Tibial artery (tissue), 4 donors: ENCODE results near the gene KDM2B.

Experiments used
- DNase-seq, 2 donors: peaks; one replicate each; pipeline ENCODE4 v3.0.0-alpha.2; 2019
- H3K27ac ChIP-seq, 2 donors: fragments of 200-600 bp; sonication (generic) in 1 of 2; 1 replicate in 1 of 2; 2 replicates in 1 of 2; pipeline ENCODE4 v1.5.1; 2018 to 2019; ENCODE audit warnings: mild to moderate bottlenecking in 1 of 2
- H3K27me3 ChIP-seq, 2 donors: fragments of 200-600 bp; sonication (generic) in 1 of 2; one replicate each; pipeline versions ENCODE4 v1.5.1 to v1.6.0; 2016 to 2019
- H3K36me3 ChIP-seq, 3 donors: fragments of 200-600 bp; sonication (generic) in 2 of 3; one replicate each; pipeline ENCODE4 v1.5.1; 2016 to 2019; ENCODE audit warnings: mild to moderate bottlenecking in 2 of 3
- H3K4me1 ChIP-seq, 4 donors: fragments of 200-600 bp; sonication (generic) in 2 of 4; 1 replicate in 3 of 4; 2 replicates in 1 of 4; pipeline ENCODE4 v1.5.1; 2016 to 2019
- H3K4me3 ChIP-seq, 2 donors: fragments of 200-600 bp; sonication (generic) in 1 of 2; 1 replicate in 1 of 2; 2 replicates in 1 of 2; pipeline ENCODE4 v1.5.1; 2018 to 2019; ENCODE audit warnings: mild to moderate bottlenecking in 2 of 2
- H3K9me3 ChIP-seq, 3 donors: fragments of 200-600 bp; sonication (generic) in 1 of 3; one replicate each; pipeline ENCODE4 v1.5.1; 2016 to 2019
- intact Hi-C: fragments of 100-400 bp; cut with DNase I; formaldehyde crosslinking; loops from one replicate; pipeline ENCODE4 v1.15.0; 2023; ENCODE audit warnings: low total_unique reads
- TF ChIP-seq, protein P1 (sequence below), 2 experiments: fragments of 200-600 bp in 1 of 2; fragments of 450-650 bp in 1 of 2; IDR thresholded peaks; one replicate each; pipeline ENCODE4 v1.5.1; 2017 to 2019; ENCODE audit warnings: antibody characterized with exemption in 2 of 2, mild to moderate bottlenecking in 1 of 2, moderate library complexity in 1 of 2

Gene KDM2B

DNA sequence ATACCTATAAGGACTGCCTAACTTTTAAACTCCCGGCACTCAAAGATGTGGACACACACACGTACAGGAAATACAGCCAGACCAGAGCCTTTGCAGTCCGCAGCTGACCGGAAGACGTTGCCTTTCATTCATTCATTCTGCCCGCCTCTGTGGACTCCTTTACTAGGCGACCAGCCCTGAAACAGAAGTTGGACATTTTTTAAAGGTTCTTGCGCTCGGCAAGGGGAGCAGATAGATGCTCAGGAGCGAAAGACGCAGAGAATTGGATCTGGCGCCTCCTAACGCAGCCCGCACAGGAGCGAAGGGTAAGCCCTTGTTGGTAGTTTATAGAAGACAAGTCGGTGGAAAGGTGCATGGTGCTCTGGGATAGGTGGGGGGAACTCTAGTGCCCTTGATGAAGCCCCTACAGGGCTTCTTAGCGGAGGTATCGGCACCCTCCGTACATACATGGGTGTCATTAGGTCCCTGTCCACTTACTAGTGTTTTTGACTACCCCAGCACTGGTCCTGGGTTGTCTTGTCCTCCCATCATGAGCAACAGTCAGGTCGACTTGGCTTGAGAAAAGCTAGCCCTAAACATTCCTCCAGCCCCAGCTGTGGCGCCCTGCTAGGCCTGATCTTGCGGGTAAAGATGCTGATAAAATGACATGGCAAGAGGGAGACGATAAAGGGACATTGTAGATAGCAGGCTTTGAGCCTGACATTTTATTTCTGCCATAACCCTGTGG is at the start of gene KDM2B:
Gene KDM2B, minus strand, starts transcription at position 65 of the 727 bp plus-strand sequence. CDS start 112 bp downstream, outside the sequence.
- Histone ChIP-seq H3K36me3 (no peaks in the 10 kb centered on the region), H3K27me3 (no peaks in the 10 kb centered on the region), H3K4me3 (peak within 1 kb of the TSS; percentile 72 to 76), H3K27ac (peak within 1 kb of the TSS; percentile 74 to 86), H3K9me3 (no peaks in the 10 kb centered on the region), H3K4me1 (peaks cover 8 to 52% (median 38%) of the 10 kb centered on the region in 4 donors)
- DNase-seq = peak; percentile 48 to 73
- intact Hi-C loops = no loop called here
- TF ChIP-seq, protein P1, sequence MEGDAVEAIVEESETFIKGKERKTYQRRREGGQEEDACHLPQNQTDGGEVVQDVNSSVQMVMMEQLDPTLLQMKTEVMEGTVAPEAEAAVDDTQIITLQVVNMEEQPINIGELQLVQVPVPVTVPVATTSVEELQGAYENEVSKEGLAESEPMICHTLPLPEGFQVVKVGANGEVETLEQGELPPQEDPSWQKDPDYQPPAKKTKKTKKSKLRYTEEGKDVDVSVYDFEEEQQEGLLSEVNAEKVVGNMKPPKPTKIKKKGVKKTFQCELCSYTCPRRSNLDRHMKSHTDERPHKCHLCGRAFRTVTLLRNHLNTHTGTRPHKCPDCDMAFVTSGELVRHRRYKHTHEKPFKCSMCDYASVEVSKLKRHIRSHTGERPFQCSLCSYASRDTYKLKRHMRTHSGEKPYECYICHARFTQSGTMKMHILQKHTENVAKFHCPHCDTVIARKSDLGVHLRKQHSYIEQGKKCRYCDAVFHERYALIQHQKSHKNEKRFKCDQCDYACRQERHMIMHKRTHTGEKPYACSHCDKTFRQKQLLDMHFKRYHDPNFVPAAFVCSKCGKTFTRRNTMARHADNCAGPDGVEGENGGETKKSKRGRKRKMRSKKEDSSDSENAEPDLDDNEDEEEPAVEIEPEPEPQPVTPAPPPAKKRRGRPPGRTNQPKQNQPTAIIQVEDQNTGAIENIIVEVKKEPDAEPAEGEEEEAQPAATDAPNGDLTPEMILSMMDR (IDR thresholded peaks at IDR 0.05) = no peak

DNA sequence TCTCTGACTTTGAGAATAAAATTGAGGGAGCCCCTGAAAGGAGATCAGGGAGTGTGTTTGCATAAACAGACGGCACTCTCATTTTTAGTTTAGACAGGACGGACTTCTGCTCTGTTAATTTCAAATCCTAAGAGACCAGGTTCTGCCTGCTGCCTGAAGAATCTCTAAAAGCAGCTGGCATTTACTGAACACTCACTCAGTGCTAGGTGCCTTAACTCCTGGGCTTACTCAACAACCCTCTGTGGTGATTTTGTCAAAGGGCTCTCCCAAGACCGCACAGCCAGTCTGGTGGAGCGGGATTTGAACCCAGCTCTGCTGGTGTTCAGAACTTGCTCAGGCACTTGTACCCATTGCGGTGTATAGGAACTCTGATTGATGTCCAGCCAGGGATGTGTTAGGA is 47.7 kb upstream of the KDM2B start:
- TF ChIP-seq, protein P1 (IDR thresholded peaks at IDR 0.05) = no peak
- H3K9me3 ChIP-seq = no peaks in the 10 kb centered on the region
- no peaks in the 10 kb centered on the region for H3K36me3 ChIP-seq
- H3K27ac ChIP-seq = no peak overlapping the region
- no peak for DNase-seq
- no peak overlapping the region for H3K4me3 ChIP-seq
- no peaks in the 10 kb centered on the region for H3K27me3 ChIP-seq
- peaks cover 0 to 27% (median 7%) of the 10 kb centered on the region in 4 donors for H3K4me1 ChIP-seq
- intact Hi-C loops = loop anchor here (5.0 kb wide), 2 partner anchors 59 to 76 kb away; no protein-coding TSS in a partner anchor

DNA sequence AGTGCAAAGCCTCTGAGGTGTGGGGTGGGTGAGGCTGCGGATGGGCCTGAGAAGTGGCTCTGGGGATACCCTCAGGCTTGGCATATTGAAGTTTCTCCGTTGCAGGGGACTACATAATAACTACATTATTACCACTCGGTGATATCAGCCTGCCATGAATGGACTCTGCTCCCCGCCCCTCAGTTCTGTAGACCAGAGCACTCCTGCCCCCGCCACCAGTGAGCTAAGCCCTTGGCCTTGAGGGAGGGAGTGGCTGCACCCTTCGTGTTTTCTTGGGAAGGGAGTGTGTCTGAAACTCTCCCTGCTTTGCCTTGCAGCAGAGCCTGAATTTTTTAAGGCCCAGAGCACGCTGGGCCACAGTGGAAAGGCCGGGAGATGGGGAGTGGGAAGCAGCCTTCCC is 47.2 kb upstream of the KDM2B start:
- Histone ChIP-seq H3K9me3 (no peaks in the 10 kb centered on the region), H3K4me3 (peak overlapping the region; percentile 55 to 67), H3K4me1 (peaks cover 0 to 27% (median 7%) of the 10 kb centered on the region in 4 donors), H3K36me3 (no peaks in the 10 kb centered on the region), H3K27me3 (no peaks in the 10 kb centered on the region), H3K27ac (no peak overlapping the region)
- no peak for DNase-seq
- TF ChIP-seq, protein P1 (IDR thresholded peaks at IDR 0.05) = no peak
- intact Hi-C loops = loop anchor here (5.0 kb wide), 2 partner anchors 59 to 76 kb away; no protein-coding TSS in a partner anchor

DNA sequence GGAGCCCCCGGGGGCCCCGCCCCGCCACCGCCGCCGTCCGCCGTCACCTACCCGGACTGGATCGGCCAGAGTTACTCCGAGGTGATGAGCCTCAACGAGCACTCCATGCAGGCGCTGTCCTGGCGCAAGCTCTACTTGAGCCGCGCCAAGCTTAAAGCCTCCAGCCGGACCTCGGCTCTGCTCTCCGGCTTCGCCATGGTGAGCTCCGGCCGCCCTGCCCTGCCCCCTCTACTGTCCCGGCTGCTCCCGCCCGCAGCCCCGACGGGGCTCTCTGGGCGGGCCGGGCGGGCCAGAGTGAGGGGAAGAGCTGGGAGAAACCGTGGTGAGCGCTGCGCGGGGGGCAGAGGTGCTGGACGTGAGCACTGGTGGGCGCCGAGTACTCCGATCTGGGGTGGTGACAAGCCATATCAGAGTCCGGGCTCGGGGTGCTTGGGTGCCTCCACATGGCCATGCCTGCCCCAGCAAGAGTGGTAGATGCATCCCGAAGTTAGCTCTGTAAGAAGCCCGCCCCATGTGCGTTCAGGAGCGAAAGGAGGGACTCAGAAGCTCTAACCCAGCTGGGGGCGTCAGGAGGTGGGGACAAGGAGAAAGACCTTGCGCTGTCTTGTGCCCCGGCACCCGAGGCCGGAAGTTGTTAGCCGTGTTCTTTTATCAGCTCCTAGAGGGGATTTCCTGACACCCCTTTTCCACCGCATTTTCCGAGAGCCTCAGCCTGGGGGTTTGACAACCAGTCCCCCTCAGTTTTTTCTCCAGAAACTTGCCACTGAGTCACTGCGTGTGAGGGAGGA is 46.2 kb upstream of the KDM2B start:
- Histone ChIP-seq H3K27me3 (no peaks in the 10 kb centered on the region), H3K9me3 (no peaks in the 10 kb centered on the region), H3K27ac (peak overlapping the region; percentile 79), H3K4me1 (peaks cover 0 to 27% (median 7%) of the 10 kb centered on the region in 4 donors), H3K36me3 (no peaks in the 10 kb centered on the region), H3K4me3 (peak overlapping the region; percentile 55 to 67)
- intact Hi-C loops = loop anchor here (5.0 kb wide), 2 partner anchors 60 to 75 kb away; no protein-coding TSS in a partner anchor
- peak; percentile 61 to 79 for DNase-seq
- TF ChIP-seq, protein P1 (IDR thresholded peaks at IDR 0.05) = peak in 1 of 2 experiments; percentile 7

DNA sequence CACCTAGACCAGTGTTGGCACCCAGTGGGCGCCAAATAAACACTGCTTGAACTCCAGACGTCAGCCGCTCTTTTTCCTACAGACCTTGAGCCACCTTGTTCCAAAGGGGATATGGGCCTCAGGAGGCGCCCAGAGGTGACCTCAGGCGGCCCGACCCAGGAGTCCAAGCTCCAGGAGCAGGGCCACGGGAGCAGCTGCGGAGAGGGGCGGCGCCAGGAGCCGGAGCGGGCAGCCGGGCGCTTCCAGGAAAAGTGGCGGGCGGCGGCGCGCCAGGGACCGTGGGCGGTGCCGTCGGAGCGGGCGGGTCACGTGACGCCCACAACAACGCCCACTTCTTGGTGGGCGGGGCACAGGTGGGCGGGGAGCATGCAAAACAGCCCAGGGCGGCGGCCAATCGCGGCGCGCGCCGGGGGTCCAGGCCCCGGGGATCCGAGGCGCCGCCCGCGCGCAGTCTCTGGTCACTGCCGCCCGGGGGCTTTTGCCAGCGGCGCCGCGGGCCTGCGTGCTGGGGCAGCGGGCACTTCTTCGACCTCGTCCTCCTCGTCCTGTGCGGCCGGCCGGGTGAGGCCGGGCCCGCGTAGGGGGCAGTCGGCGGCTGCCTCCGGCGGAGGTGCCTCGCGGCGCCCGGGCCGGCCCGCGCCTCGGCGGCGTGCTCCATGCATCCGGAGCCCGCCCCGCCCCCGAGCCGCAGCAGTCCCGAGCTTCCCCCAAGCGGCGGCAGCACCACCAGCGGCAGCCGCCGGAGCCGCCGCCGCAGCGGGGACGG is 45.4 kb upstream of the KDM2B start, which contains the start of gene ORAI1:
Gene ORAI1, plus strand, starts transcription at position 444 of the 766 bp plus-strand sequence.
- TF ChIP-seq, protein P1 (IDR thresholded peaks at IDR 0.05) = peak in 1 of 2 experiments; percentile 43
- no peaks in the 10 kb centered on the region for H3K9me3 ChIP-seq
- H3K36me3 ChIP-seq = no peaks in the 10 kb centered on the region
- intact Hi-C loops = loop anchor here (5.0 kb wide), 2 partner anchors 61 to 74 kb away; no protein-coding TSS in a partner anchor
- H3K27ac ChIP-seq = peak within 1 kb of the TSS; percentile 79
- H3K4me3 ChIP-seq = peak within 1 kb of the TSS; percentile 55 to 67
- peak; percentile 96 to 98 for DNase-seq
- H3K27me3 ChIP-seq = no peaks in the 10 kb centered on the region
- H3K4me1 ChIP-seq = peaks cover 0 to 27% (median 7%) of the 10 kb centered on the region in 4 donors
